KG1 (cell line): ENCODE results near the gene NPFFR2.
"Not testable (repeated sequence)": the region's sequence is repeated elsewhere in the genome, so short reads cannot be mapped to it uniquely, and the experiment has no call there.

Experiments used
- DNase-seq: peaks from one replicate; lab custom pipeline; 2025; lab: John Stamatoyannopoulos, UW

NPFFR2 gene

DNA sequence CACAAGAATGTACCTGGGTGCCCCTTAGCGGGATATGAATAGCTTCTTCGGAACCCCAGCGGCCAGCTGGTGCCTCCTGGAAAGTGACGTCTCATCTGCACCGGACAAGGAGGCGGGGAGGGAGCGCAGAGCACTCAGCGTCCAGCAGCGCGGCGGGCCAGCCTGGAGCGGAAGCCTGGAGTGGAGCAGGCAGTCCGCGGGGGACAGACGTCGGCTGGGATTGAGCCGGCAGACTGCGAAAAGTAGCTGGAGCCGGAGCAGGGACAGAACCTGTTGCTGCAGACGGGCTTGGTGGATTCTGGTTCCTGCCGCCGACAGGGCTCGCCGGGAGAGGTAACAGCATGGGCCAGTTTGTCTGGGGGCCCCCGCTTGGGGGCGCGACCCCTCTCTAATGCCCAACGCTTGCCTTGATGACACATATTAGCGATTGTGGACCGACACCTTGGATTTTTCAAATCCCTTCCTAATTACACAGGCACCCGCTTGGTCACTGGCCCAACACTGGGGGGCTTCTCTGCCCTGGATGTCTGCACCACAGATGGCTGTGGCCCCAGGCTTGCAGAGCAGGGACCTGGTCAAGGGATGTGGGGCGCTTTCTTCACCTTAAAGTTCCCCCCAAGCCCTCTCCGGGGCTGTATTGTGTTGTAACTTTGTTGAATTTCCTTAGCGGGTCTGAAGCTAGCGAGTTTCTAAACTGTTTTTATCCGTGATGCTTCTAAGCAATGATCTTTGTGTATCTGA is at the start of gene NPFFR2:
NPFFR2 (plus strand) TSS at position 133 of the 741 bp plus-strand sequence. CDS start 96,592 bp downstream, outside the sequence.
- no peak for DNase-seq

DNA sequence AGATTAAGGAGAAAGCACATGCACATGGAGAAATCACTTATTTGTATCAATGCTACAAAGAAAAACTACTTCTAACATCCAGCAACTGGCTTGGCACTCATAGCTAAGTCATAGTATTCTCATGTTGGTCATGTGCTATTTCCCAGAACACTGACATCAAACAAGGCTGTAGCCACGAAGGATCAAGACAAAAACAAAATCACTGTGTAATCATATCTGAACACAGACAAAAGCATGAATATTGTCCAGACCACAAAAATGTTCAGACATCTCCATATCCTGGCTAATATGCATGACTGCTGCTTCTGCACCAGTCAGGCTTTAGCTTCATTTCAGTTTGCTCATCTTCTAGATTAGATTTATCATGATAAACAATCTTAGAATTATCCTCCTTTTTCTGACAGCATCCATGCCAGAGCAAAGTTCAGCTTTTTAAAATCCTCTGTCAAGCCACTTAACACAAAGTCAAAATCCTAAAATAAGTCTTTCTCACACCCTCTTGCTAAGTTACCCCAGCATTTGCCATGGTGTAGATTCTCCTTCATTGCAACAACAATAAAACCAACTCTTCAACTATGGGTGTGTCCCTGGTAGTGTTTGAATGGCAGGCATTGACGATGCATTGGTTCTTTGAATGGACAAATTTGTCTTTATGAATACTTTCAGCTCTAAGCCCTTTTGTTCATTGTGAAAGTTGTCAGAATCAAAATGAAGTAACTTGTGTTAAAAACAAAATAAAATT is 39.1 kb upstream of the NPFFR2 start:
- no peak for DNase-seq

DNA sequence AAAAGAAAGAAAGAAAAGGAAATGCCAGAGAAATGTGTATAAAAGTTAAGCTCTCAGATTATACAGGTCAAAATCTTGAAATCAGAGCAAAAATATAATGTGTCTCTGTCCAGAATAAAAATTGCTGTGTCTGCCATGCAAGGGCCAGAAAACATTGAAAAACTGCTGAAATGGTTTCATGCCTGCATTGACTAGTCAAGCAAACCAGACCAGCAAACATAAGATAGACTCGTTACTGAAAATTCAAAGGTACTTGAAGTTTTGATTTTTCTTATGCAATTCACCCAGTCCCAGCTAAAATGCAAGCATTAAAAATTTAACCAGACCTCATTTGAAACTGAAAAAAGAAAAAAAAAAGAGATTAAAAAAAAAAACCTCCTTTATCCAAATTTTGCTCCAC is 37.2 kb upstream of the NPFFR2 start:
- no peak for DNase-seq

DNA sequence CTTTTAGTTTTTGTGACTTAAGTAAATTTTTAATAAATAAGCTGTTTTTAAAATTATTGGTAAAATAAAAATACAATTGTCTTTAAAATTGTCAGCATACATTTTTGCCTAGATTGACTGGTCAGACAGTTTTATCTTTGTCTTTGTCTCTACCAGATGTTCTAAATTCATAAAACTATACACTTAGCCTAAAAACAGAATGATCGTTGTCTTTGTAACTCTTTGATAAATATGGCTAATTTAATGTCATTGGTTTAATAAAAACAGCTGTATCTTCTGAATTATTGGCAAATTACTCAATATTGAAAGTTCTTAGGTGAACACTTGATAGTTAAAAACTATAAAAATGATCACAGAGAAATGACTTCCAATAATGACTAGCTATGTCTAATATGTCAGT is 36.5 kb upstream of the NPFFR2 start:
- DNase-seq: no peak

DNA sequence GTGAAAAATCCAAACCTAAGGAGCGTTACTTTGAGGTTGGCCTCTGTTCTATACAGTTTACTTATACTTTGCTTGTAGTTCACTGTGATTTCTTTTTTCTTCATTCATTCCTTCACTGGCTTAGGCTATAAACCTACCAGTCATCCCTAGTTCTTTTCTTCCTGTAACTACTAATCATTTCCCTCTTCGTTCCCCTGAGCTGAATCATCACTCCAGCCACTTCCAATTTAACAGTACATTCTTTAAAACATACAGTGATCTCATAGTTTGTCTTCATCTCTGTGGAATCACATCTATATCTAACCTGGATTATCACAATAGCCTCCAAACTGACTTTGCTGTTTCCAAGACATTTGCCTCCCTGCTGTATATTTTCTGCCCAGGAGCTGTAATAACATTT is 25.2 kb upstream of the NPFFR2 start:
- no peak for DNase-seq

DNA sequence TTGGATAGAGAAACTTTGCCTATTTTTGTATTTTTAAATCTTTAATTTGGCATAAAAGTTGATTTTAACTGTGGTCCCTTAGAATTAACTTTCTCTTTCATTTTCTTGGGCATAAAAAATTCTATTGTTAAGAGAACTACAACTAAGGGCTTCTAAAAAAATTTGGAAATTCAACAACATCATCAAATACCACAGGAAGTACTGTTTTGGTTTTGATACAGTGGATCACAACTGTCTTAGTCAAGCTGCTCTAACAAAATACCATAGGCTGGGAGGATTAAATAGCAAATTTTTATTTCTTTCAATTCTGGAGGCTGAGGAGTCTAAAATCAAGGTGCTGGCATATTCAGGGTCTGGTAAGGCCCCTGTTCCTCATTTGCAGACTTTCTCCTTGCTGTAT is 19.9 kb upstream of the NPFFR2 start:
- DNase-seq: no peak

DNA sequence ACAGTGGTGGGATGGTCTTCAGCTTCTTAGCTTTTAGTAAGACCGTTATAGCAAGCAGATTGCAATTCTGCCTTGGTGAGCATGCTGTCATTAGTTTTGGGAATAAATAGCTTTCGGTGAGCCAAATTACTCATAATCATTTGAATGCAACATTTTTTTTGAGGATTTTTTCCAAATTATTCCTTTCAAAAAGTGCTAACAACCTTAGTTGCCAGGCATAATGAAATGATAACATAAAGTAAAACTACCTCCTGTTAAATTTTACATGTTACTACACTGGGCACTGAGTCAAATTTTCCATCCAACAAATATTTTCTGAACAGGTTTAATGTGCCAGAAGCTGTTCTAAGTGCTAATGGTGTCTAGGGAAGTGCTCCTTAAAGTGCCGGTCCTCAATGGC is 15.8 kb upstream of the NPFFR2 start:
- DNase-seq: no peak

DNA sequence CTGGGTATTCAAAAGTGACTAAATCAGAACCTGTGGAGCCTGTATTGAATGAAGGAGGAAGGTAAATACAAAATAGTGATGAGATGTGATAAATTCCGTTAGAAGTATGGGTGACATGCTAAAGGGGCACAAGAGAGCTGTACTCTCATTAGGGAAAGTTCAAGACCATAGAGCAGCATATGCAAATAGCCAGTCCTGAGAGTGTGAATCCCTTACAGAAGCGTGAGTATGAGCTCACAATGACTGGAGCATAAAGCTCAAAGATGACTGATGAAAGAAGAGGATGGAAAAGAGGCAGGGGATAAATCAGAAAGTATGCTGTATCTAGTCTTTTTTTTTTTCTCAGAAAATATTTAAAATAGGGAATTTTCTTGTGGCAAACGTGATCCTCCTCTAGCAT is 12.1 kb upstream of the NPFFR2 start:
- DNase-seq: no peak

DNA sequence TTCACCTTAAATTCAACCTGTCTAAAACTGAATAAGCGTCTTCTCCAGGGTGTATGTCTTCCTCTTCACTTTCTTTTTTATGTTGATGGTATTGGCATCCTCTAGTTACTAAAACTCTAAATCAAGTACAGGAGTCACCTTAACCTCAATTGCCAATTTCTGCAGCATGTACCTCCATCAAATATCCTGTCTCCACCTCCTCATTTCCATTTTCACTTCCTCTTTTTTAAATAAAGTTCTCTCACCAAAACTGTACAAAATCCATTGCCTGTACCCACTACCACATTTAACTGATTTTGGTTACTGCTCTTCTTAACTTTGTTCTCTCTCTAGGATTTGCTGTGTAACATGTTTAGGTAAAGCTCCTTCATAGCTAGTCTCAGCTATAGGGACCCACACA is 9.2 kb upstream of the NPFFR2 start:
- DNase-seq: no peak

DNA sequence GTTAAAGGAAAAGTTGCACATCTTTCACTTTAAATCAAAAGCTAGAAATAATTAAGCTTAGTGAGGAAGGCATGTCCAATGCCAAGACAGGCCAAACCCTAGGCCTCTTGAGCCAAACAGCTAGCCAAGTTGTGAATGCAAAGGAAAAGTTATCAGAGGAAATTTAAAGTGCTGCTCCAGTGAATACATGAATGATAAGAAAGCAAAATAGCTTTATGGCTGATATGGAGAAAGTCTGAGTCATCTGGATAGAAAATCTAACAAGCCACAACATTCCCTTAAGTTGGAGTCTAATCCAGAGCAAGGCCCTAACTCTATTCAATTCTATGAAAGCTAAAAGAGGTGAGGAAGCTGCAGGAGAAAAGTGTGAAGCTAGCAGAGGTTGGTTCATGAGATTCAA is 23.8 kb downstream of the NPFFR2 start:
- DNase-seq: no peak

DNA sequence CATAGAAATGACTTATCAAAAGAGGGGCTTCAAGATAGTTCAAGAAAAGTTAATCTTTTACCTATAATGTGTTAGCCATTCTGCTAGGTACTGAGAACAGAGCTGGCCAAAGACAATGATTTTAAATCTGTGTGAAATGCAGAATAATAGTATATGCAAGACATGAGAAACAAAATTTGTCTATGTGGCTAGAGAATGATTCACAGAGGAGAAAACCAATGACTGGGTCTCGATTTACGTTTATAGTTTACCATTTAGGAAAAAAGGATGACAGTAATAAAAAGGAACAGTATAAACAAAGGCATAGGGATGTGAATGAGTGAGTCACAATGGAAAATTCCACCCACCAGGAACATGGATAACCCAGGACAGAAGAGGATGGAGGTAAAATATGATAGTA is 31.9 kb downstream of the NPFFR2 start:
- no peak for DNase-seq

DNA sequence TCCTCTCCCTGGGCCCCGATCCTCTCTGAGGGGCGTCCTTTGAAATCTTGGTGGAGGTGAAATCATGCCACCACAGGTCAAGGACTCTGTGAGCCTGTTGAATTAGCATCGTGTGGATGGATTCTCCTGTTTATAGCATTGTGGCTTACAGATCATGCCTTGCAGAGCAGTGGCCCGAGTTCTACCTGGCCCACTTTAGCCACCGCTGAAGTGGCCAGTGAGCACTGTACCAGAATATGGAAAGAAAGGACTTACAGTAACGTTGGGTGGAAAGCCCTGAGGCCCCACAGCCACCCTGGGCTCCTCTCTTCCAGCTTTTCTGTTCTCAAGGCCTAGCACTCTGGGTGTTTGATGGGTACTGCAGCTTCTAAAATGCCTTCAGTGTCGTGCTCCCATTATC is 35.3 kb downstream of the NPFFR2 start:
- no peak for DNase-seq

DNA sequence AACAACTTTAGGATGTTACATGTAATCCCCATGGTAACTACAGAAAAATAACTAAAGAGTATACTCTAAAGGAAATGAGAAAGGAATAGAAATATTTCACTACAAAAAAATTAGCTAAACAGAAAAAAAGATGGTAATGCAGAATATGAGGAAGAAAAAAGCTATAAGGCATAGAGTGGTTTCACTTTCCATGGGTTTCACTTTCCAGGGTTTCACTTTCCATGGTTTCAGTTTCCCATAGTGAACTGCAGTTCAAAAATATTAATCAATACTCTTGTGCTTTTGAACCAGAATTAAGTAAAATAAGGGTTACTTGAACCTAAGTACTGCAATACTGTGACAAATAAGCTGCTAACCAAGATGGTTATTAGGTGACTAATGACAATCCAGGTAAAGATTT is 42.0 kb downstream of the NPFFR2 start:
- DNase-seq: no peak

DNA sequence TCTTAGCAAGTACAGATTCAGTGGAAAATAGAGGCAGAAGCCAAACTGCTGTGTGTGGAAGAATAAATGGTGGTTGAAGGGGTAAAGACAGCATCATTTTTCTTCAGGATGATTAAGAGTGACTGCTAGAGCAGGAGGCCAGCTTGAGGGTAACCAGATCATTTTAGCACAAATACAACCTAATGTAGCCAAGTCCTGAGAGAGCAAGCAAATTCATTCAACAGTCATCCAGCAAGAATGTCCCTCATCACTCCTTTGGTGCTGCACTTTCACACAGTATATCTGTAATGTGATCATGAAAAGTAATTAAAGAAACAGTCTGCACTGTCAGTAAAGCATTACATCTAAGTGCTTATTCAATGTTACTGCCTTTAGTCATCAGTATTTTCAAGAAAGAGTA is 44.8 kb downstream of the NPFFR2 start:
- DNase-seq: no peak

DNA sequence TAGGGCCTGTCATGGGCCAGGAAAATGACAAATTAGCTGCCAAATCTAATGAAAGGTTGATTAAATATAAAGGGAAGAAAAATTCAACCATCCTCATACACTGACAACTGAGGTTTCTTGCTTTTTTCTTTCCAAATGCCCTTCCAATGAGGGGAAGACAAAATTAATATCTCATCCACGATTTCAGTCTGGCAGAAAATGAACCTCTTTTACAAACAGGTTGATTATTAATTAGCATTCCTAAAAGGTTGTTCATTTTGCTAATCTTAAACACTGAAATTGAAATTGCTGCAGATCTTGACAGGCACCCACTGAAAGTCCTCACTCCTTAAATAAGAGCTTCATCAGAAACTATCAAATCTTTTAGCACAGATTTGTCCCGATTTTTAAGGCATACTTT is 45.5 kb downstream of the NPFFR2 start:
- no peak for DNase-seq

DNA sequence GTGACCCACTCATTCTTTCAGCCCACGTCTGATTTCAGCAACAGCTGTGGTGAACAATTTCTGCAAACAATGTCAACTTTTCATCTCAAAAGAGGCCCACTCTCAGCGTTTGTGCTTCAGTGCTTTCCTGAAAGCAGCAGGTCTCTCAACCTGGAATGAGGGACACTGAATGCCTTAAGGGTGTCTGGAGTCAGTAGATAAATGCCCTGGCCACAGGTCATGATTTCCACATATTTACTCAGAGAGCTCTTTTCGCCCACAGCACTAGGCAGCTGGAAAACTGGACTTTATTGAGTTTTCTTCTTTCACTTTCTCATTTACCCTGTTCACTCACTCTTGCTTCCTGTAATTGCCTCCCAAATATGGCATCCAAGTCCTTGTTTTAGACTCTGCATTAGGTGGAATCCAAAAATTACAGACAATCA is 52.8 kb downstream of the NPFFR2 start:
- DNase-seq: no peak

DNA sequence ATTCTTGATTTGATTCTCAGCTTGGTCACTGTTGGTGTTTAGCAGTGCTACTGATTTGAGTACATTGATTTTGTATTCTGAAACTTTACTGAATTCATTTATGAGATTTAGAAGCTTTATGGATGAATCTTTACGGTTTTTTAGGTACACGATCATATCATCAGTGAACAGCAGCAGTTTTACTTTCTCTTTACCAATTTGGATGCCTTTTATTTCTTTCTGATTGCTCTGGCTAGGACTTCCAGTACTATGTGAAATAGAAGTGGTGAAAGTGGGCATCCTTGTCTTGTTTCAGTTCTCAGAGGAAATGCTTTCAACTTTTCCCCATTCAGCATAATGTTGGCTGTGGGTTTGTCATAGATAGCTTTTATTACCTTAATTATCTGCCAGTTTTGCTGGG is 58.8 kb downstream of the NPFFR2 start:
- not testable (repeated sequence) for DNase-seq

DNA sequence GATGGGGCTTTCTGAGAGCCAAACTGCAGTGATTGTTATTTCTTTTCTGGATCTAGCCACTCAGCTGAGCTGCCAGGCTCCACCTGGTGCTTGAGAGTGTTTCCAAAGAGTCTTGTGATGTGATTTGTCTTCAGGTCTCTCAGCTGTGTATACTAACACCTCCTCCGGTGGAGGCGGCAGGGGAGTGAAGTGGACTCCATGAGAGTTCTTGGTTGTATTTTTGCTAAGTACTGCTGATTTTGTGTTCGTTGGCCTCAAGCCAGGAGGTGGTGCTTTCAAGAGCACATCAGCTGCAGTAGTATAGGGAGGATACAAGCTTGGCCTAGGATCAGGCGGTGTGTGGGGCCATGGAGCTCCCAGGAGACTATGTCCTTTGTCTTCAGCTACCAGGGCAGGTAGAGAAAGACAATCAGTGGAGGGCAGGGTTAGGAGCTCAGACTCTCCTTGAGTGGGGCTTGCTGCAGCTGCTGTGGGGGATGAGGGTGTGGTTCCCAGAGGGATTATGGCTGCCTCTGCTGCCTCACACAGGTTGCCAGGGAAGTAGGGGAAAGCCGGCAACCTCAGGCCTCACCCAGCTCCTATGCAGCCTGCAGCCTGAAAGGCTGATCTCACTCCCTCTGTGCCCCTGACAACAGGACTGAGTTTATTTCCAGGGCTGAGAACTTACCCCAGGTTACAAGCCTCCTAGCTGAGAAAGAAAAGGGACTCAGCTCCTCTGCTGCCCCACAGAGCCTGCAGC is 62.4 kb downstream of the NPFFR2 start:
- no peak for DNase-seq

DNA sequence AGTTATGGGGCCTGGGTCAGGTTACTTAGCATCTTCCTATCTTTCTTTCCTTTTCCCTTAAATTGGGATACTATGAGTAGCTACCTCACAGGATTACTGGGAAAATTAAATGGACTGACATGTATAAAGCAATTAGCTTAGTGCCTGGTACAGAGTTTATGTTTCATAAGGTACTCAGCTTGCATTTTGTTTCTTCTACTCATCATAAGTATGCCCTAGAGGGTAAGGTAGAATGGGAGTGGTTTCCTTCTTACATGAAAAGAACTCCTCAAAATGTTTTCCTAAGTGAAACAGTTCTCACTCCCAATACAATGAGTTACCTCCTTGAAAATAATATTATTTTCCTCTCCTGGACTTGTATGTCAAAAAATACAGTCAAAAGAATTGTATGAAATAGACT is 75.7 kb downstream of the NPFFR2 start:
- DNase-seq: no peak

DNA sequence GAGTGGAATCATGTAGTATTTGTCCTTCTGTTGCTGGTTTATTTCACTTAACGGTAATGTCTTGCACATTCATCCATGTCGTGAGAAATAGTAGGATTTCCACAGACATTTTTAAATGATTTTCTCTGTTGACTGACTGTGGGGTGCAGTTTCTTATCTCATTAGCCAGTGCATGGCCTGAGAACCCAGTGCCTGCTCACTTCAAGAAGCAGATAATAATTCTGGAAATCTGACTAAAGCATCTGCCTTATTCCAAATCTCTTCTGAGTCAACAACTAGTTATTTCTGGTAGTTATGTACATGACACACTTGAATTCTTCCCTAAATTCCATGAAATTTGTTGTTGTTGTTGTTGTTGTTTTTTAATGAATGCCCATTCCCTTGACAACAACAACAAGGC is 77.6 kb downstream of the NPFFR2 start:
- no peak for DNase-seq

DNA sequence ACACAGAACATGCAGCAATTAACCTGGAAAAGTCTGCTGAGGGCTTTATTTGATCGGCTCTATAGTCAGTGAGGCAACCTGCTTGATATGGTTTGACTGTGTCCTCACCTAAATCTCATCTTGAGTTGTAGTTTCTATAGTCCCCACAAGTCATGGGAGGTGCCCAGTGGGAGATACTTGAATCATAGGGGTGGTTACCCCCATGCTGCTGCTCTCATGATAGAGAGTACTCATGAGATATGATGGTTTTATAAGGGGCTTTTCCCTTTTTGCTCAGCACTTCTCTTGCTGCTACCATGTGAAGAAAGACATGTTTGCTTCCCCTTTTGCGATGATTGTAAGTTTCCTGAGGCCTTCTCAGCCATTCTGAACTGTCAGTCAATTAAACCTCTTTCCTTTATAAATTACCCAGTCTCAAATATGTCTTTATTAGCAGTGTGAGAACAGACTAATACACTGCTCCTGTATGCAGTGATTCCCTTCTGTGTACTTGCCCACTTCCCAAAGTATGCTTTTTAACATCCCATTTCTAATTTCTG is 78.2 kb downstream of the NPFFR2 start:
- no peak for DNase-seq

DNA sequence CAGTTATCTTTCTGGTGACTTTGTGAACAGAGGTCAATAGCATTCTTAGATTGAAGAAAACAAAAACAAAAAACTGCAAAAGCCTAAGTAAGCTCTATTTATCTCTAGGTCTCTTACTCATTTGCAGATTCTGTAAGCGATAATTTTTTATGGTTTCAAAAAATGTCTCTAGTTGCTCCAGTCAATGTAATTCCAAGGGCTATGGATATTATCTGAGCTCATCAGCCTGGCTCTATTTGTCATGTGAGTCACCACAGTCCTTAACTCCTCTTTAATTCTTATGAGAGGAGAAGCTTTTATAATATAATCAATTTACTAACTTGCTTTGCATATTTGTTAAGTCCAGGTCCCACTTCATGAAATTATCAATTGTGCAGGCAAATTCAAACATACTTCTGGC is 79.1 kb downstream of the NPFFR2 start:
- DNase-seq: no peak

DNA sequence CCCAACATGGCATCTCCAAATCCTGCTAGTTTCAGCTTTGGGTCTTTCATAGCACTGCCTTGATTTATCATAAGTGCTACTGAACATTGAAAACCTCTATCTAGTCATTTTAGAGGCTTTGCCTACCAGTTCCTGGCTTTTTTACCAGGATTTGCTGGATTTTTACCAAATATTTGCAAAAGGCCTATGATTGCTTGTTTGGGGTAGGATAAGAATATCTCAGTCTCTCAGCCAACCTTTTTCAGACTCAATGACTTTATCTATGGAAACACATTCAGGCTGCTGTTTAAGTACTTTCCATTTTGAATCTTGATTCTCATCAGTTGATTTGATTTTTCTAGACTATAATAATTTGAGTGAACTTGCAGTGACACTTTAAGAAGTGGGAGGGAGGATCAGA is 80.1 kb downstream of the NPFFR2 start:
- no peak for DNase-seq
